Astrocyte (in vitro differentiated cells and primary cell): Measurements from ENCODE around the gene NDUFS8. TPM values are rescaled to one million over a fixed set of nuclear protein-coding genes. Genes with fewer than 3 reads are reported as not detected.

Source experiments
- DNase-seq: peaks from one replicate; pipeline ENCODE4 v3.0.0-alpha.2; 2010; ENCODE audit warnings: low read depth
- FAIRE-seq: peaks from 2 replicates; lab custom pipeline; 2011; peaks lifted over from hg19 to GRCh38; lab: Jason Lieb, UNC
- H2AFZ ChIP-seq: 2 replicates; pipeline ENCODE4 v1.6.0; 2012; ENCODE audit warnings: low read depth, low read length, inconsistent platforms
- H3K27ac ChIP-seq: 2 replicates; pipeline ENCODE4 v1.5.1; 2011; ENCODE audit warnings: low read depth, low read length, inconsistent platforms
- H3K27me3 ChIP-seq: 2 replicates; pipeline ENCODE4 v1.6.0; 2011; ENCODE audit warnings: low read length, inconsistent platforms; ENCODE audit not compliant: insufficient read depth
- H3K36me3 ChIP-seq: 2 replicates; pipeline ENCODE4 v1.5.1; 2011; ENCODE audit warnings: low read length, inconsistent platforms; ENCODE audit not compliant: insufficient read depth
- H3K4me1 ChIP-seq: 2 replicates; pipeline ENCODE4 v1.5.1; 2011; ENCODE audit warnings: low read length, inconsistent platforms; ENCODE audit not compliant: insufficient read depth
- H3K4me2 ChIP-seq: 2 replicates; pipeline ENCODE4 v1.6.0; 2012; ENCODE audit warnings: low read length, inconsistent platforms
- H3K4me3 ChIP-seq: 2 replicates; pipeline ENCODE4 v1.5.1; 2011; ENCODE audit warnings: low read depth, mild to moderate bottlenecking, low read length, inconsistent platforms; ENCODE audit not compliant: insufficient read depth
- H3K79me2 ChIP-seq: 2 replicates; pipeline ENCODE4 v1.6.0; 2012; ENCODE audit warnings: mild to moderate bottlenecking, low read length, inconsistent platforms; ENCODE audit not compliant: insufficient read depth
- H3K9ac ChIP-seq: 2 replicates; pipeline ENCODE4 v1.6.0; 2012; ENCODE audit warnings: mild to moderate bottlenecking, low read length, inconsistent platforms
- H3K9me3 ChIP-seq: 2 replicates; pipeline ENCODE4 v1.5.1; 2012; ENCODE audit warnings: low read depth, mild to moderate bottlenecking, low read length, inconsistent platforms; ENCODE audit not compliant: insufficient read depth
- H4K20me1 ChIP-seq: 2 replicates; pipeline ENCODE4 v1.6.0; 2012; ENCODE audit warnings: low read length, inconsistent platforms; ENCODE audit not compliant: insufficient read depth
- H3K27ac Mint-ChIP-seq: one replicate; pipeline ENCODE4 v1.8.0; 2021; ENCODE audit warnings: mild to moderate bottlenecking, mixed read lengths; ENCODE audit not compliant: unreplicated experiment
- H3K27me3 Mint-ChIP-seq: one replicate; pipeline ENCODE4 v1.8.0; 2021; ENCODE audit warnings: low read depth, mixed read lengths; ENCODE audit not compliant: unreplicated experiment
- H3K36me3 Mint-ChIP-seq: one replicate; pipeline ENCODE4 v1.8.0; 2021; ENCODE audit warnings: low read depth, mixed read lengths; ENCODE audit not compliant: unreplicated experiment
- H3K4me1 Mint-ChIP-seq: one replicate; pipeline ENCODE4 v1.8.0; 2021; ENCODE audit warnings: low read depth, mixed read lengths; ENCODE audit not compliant: unreplicated experiment
- H3K4me3 Mint-ChIP-seq: one replicate; pipeline ENCODE4 v1.8.0; 2021; ENCODE audit warnings: mild to moderate bottlenecking, moderate library complexity, mixed read lengths; ENCODE audit not compliant: unreplicated experiment
- H3K9me3 Mint-ChIP-seq: one replicate; pipeline ENCODE4 v1.8.0; 2021; ENCODE audit warnings: mild to moderate bottlenecking, mixed read lengths; ENCODE audit not compliant: unreplicated experiment
- CTCF ChIP-seq: IDR thresholded peaks from 2 replicates; pipeline ENCODE4 v1.5.1; 2011; ENCODE audit warnings: low read depth, mild to moderate bottlenecking, inconsistent platforms, low read length, moderate library complexity; ENCODE audit not compliant: insufficient read depth
- EZH2 ChIP-seq: IDR thresholded peaks from 2 replicates; pipeline ENCODE4 v1.6.1; 2012; ENCODE audit warnings: mild to moderate bottlenecking, low read length, inconsistent platforms; ENCODE audit not compliant: insufficient read depth
- total RNA-seq: library from RNA; stranded (reverse); gene quantifications from 2 replicates; pipeline ENCODE4 v1.2.1, GENCODE V29; 2021

The NDUFS8 gene
- total RNA-seq, 1 donor from 2014 or later = 159 TPM

GRCh38 chr11:68065841-68066240 is 35.4 kb downstream of the NDUFS8 start:
- Mint-ChIP-seq H3K9me3 (no peaks in the 10 kb centered on the region), H3K27ac (no peak overlapping the region), H3K4me3 (no peak overlapping the region), H3K36me3 (peaks cover 45% of the 10 kb centered on the region), H3K4me1 (peaks cover 18% of the 10 kb centered on the region), H3K27me3 (no peaks in the 10 kb centered on the region)
- DNase-seq (no peak), FAIRE-seq (no peak)
- no peak for TF ChIP-seq CTCF
- TF ChIP-seq EZH2 = no peak
- Histone ChIP-seq H3K79me2 (no peaks in the 10 kb centered on the region), H4K20me1 (no peaks in the 10 kb centered on the region), H3K36me3 (peaks cover 11% of the 10 kb centered on the region), H3K4me2 (no peak overlapping the region), H3K4me1 (no peaks in the 10 kb centered on the region), H2AFZ (no peak overlapping the region), H3K9ac (no peak overlapping the region), H3K9me3 (no peaks in the 10 kb centered on the region), H3K27ac (no peak overlapping the region), H3K4me3 (no peak overlapping the region), H3K27me3 (no peaks in the 10 kb centered on the region)

- no peaks in the 10 kb centered on the region for H3K4me1 ChIP-seq
- peak; percentile 25 for DNase-seq
- TF ChIP-seq EZH2 (no peak), CTCF (no peak)
- peaks cover 47% of the 10 kb centered on the region for H3K36me3 Mint-ChIP-seq
- no peak overlapping the region for H3K27ac ChIP-seq
- no peak overlapping the region for H3K9ac ChIP-seq
- H3K27me3 ChIP-seq = no peaks in the 10 kb centered on the region
- H3K79me2 ChIP-seq = no peaks in the 10 kb centered on the region
- no peak for FAIRE-seq
- H2AFZ ChIP-seq = no peak overlapping the region
- H4K20me1 ChIP-seq = no peaks in the 10 kb centered on the region
- peaks cover 18% of the 10 kb centered on the region for H3K4me1 Mint-ChIP-seq
- H3K9me3 Mint-ChIP-seq = no peaks in the 10 kb centered on the region
- no peaks in the 10 kb centered on the region for H3K9me3 ChIP-seq
- H3K27me3 Mint-ChIP-seq = no peaks in the 10 kb centered on the region
- peaks cover 8% of the 10 kb centered on the region for H3K36me3 ChIP-seq
- H3K4me3 Mint-ChIP-seq = no peak overlapping the region
- no peak overlapping the region for H3K4me2 ChIP-seq
- no peak overlapping the region for H3K27ac Mint-ChIP-seq
- H3K4me3 ChIP-seq = no peak overlapping the region
Observed at GRCh38 chr11:68066742-68067141, 36.3 kb downstream of the NDUFS8 start.

GRCh38 chr11:68067991-68068390 is 37.5 kb downstream of the NDUFS8 start:
- no peak overlapping the region for H3K4me3 ChIP-seq
- Mint-ChIP-seq H3K4me3 (no peak overlapping the region), H3K36me3 (peaks cover 49% of the 10 kb centered on the region), H3K27ac (no peak overlapping the region), H3K27me3 (no peaks in the 10 kb centered on the region), H3K9me3 (no peaks in the 10 kb centered on the region), H3K4me1 (peaks cover 18% of the 10 kb centered on the region)
- H3K27ac ChIP-seq = no peak overlapping the region
- no peaks in the 10 kb centered on the region for H3K9me3 ChIP-seq
- no peak overlapping the region for H3K4me2 ChIP-seq
- H4K20me1 ChIP-seq = no peaks in the 10 kb centered on the region
- DNase-seq (no peak), FAIRE-seq (no peak)
- peaks cover 8% of the 10 kb centered on the region for H3K36me3 ChIP-seq
- TF ChIP-seq CTCF = no peak
- no peak for TF ChIP-seq EZH2
- no peak overlapping the region for H3K9ac ChIP-seq
- no peaks in the 10 kb centered on the region for H3K79me2 ChIP-seq
- H3K27me3 ChIP-seq = no peaks in the 10 kb centered on the region
- no peaks in the 10 kb centered on the region for H3K4me1 ChIP-seq
- H2AFZ ChIP-seq = no peak overlapping the region
